H1 (cell line): ENCODE measurements around the gene IL6ST. TPM values are rescaled to one million over a fixed set of nuclear protein-coding genes. Genes with fewer than 3 reads are reported as not detected.

Source experiments
- CTCF ChIA-PET: fragments of 300-600 bp; sonication (Branson Sonifier 250); formaldehyde crosslinking; loops from one replicate; lab custom pipeline; 2021; ENCODE audit not compliant: partially characterized antibody; lab: Charles Lee
- POLR2A ChIA-PET: fragments of 300-600 bp; sonication (Branson Sonifier 250); formaldehyde crosslinking; loops from one replicate; lab custom pipeline; 2021; ENCODE audit warnings: inconsistent platforms; ENCODE audit not compliant: partially characterized antibody; lab: Charles Lee
- DNase-seq, 2 experiments: peaks; one replicate each; pipeline versions ENCODE4 v3.0.0 to v3.0.0-alpha.2; 2010 to 2022; ENCODE audit warnings: low spot score in 2 of 2, low read depth in 1 of 2, mixed read lengths in 1 of 2
- FAIRE-seq: peaks from 2 replicates; lab custom pipeline; 2011; peaks lifted over from hg19 to GRCh38; lab: Jason Lieb, UNC
- H2AFZ ChIP-seq: 2 replicates; pipeline ENCODE4 v1.8.1; 2012; ENCODE audit warnings: low read length, inconsistent platforms
- H2AK5ac ChIP-seq: 2 replicates; pipeline ENCODE4 v1.6.1; 2013; ENCODE audit warnings: low read depth, low read length
- H2BK120ac ChIP-seq: replicated peaks from 2 replicates; pipeline ENCODE3; 2013; ENCODE audit warnings: low read depth, low read length, inconsistent platforms
- H2BK12ac ChIP-seq: 2 replicates; pipeline ENCODE4 v1.6.1; 2013; ENCODE audit warnings: low read depth, low read length
- H2BK15ac ChIP-seq: 2 replicates; pipeline ENCODE4 v1.6.1; 2013; ENCODE audit warnings: low read length
- H2BK20ac ChIP-seq: 2 replicates; pipeline ENCODE4 v1.6.1; 2013; ENCODE audit warnings: low read length
- H2BK5ac ChIP-seq: 2 replicates; pipeline ENCODE4 v1.6.1; 2013; ENCODE audit warnings: low read depth, low read length
- H3K14ac ChIP-seq: 2 replicates; pipeline ENCODE4 v1.6.1; 2013; ENCODE audit warnings: inconsistent platforms; ENCODE audit not compliant: insufficient read length
- H3K18ac ChIP-seq: 2 replicates; pipeline ENCODE4 v1.6.1; 2013; ENCODE audit warnings: low read length; ENCODE audit errors: extremely low read depth
- H3K23ac ChIP-seq: 2 replicates; pipeline ENCODE4 v1.6.1; 2013; ENCODE audit warnings: inconsistent platforms; ENCODE audit not compliant: insufficient read length
- H3K23me2 ChIP-seq: 2 replicates; pipeline ENCODE4 v1.6.1; 2013; ENCODE audit warnings: low read depth, low read length
- H3K27ac ChIP-seq: 2 replicates; pipeline ENCODE4 v1.6.1; 2011; ENCODE audit warnings: low read depth, low read length, inconsistent platforms
- H3K27me3 ChIP-seq, 4 experiments: replicated peaks in 1 of 4; 1 replicate in 1 of 4; 2 replicates in 3 of 4; pipeline versions ENCODE4 v1.6.1 to v1.8.1; 2011 to 2013; ENCODE audit warnings: low read length in 3 of 4, mild to moderate bottlenecking in 3 of 4, inconsistent platforms in 2 of 4, mixed read lengths in 2 of 4, moderate library complexity in 1 of 4; ENCODE audit not compliant: control insufficient read depth in 3 of 4, insufficient read depth in 3 of 4; ENCODE audit errors: extremely low read depth in 1 of 4
- H3K36me3 ChIP-seq, 4 experiments: 2 replicates each; pipeline versions ENCODE4 v1.6.1 to v1.8.1; 2011 to 2013; ENCODE audit warnings: mild to moderate bottlenecking in 4 of 4, low read length in 3 of 4, moderate library complexity in 2 of 4, control low read depth in 1 of 4, inconsistent platforms in 1 of 4; ENCODE audit not compliant: insufficient read depth in 4 of 4, control insufficient read depth in 2 of 4
- H3K4ac ChIP-seq: replicated peaks from 2 replicates; pipeline ENCODE3; 2013; ENCODE audit warnings: low read length, low read depth, mixed read lengths, inconsistent platforms; ENCODE audit not compliant: insufficient read length
- H3K4me1 ChIP-seq, 4 experiments: replicated peaks in 1 of 4; 1 replicate in 1 of 4; 2 replicates in 3 of 4; pipeline versions ENCODE4 v1.6.1 to v1.8.1; 2011 to 2013; ENCODE audit warnings: low read length in 3 of 4, inconsistent platforms in 2 of 4, mixed read lengths in 1 of 4; ENCODE audit not compliant: insufficient read depth in 4 of 4, control insufficient read depth in 3 of 4
- H3K4me2 ChIP-seq, 2 experiments: 2 replicates each; pipeline versions ENCODE4 v1.6.1 to v1.8.1; 2011 to 2013; ENCODE audit warnings: low read depth in 2 of 2, low read length in 2 of 2, control low read depth in 1 of 2, inconsistent platforms in 1 of 2, mild to moderate bottlenecking in 1 of 2; ENCODE audit not compliant: insufficient read depth in 1 of 2
- H3K4me3 ChIP-seq, 4 experiments: fragments of 200-600, 300-600 bp in 1 of 4; sonication (generic), shearing (Covaris generic), sonication (Bioruptor Twin) in 1 of 4; 2 replicates each; pipeline versions ENCODE4 v1.5.1 to v1.8.1; 2011 to 2016; ENCODE audit warnings: low read length in 4 of 4, low read depth in 3 of 4, control low read depth in 2 of 4, inconsistent platforms in 2 of 4, mild to moderate bottlenecking in 2 of 4, mixed read lengths in 1 of 4, moderate library complexity in 1 of 4; ENCODE audit not compliant: insufficient read depth in 2 of 4; ENCODE audit errors: extremely low read depth in 1 of 4
- H3K56ac ChIP-seq: replicated peaks from 2 replicates; pipeline ENCODE3; 2013; ENCODE audit warnings: low read depth, mild to moderate bottlenecking, mixed read lengths, low read length, inconsistent platforms; ENCODE audit not compliant: insufficient read length
- H3K79me1 ChIP-seq: 2 replicates; pipeline ENCODE4 v1.6.1; 2013; ENCODE audit warnings: low read depth, low read length, control low read depth
- H3K79me2 ChIP-seq, 2 experiments: 2 replicates each; pipeline versions ENCODE4 v1.6.1 to v1.8.1; 2012 to 2013; ENCODE audit warnings: low read length in 2 of 2, mild to moderate bottlenecking in 2 of 2, inconsistent platforms in 1 of 2; ENCODE audit not compliant: insufficient read depth in 2 of 2, control insufficient read depth in 1 of 2
- H3K9ac ChIP-seq, 4 experiments: replicated peaks in 1 of 4; 1 replicate in 1 of 4; 2 replicates in 3 of 4; pipeline versions ENCODE4 v1.6.1 to v1.8.1; 2011 to 2013; ENCODE audit warnings: low read depth in 3 of 4, low read length in 3 of 4, control low read depth in 2 of 4, mild to moderate bottlenecking in 2 of 4, moderate library complexity in 2 of 4, inconsistent platforms in 1 of 4; ENCODE audit errors: extremely low read depth in 1 of 4
- H3K9me3 ChIP-seq, 2 experiments: 2 replicates each; pipeline versions ENCODE4 v1.6.1 to v1.8.1; 2012 to 2013; ENCODE audit warnings: mild to moderate bottlenecking in 2 of 2, moderate library complexity in 2 of 2, control low read depth in 1 of 2, inconsistent platforms in 1 of 2, low read depth in 1 of 2, low read length in 1 of 2, mixed read lengths in 1 of 2; ENCODE audit not compliant: insufficient read depth in 2 of 2
- H4K20me1 ChIP-seq, 2 experiments: replicated peaks in 1 of 2; 2 replicates each; pipeline versions ENCODE3 to v1.8.1; 2011 to 2013; ENCODE audit warnings: inconsistent platforms in 2 of 2, low read length in 2 of 2, mild to moderate bottlenecking in 1 of 2; ENCODE audit not compliant: insufficient read depth in 2 of 2, control insufficient read depth in 1 of 2
- H4K5ac ChIP-seq: 2 replicates; pipeline ENCODE4 v1.6.1; 2013; ENCODE audit warnings: low read length, low read depth, mixed read lengths, inconsistent platforms; ENCODE audit not compliant: insufficient read length
- H4K8ac ChIP-seq: 2 replicates; pipeline ENCODE4 v1.8.0; 2013; ENCODE audit warnings: mild to moderate bottlenecking, moderate library complexity, low read length, inconsistent platforms; ENCODE audit not compliant: insufficient read depth; ENCODE audit errors: extremely low read depth
- H4K91ac ChIP-seq: replicated peaks from 2 replicates; pipeline ENCODE3; 2013; ENCODE audit warnings: low read length, mixed read lengths, inconsistent platforms; ENCODE audit not compliant: insufficient read length
- BCL11A ChIP-seq, 2 experiments: IDR thresholded peaks; one replicate each; pipeline ENCODE4 v1.6.1; 2011; ENCODE audit warnings: low read depth in 2 of 2, low read length in 2 of 2, mild to moderate bottlenecking in 2 of 2
- CEBPB ChIP-seq: IDR thresholded peaks from 2 replicates; pipeline ENCODE4 v1.6.1; 2012; ENCODE audit warnings: low read depth, low read length
- CREB1 ChIP-seq: IDR thresholded peaks from 2 replicates; pipeline ENCODE4 v1.6.1; 2012; ENCODE audit warnings: inconsistent platforms
- CTCF ChIP-seq, 3 experiments: IDR thresholded peaks; 1 replicate in 2 of 3; 2 replicates in 1 of 3; pipeline versions ENCODE4 v1.5.1 to v1.6.1; 2011; ENCODE audit warnings: low read length in 3 of 3, mild to moderate bottlenecking in 3 of 3, inconsistent platforms in 2 of 3, low read depth in 1 of 3, moderate library complexity in 1 of 3; ENCODE audit not compliant: insufficient read depth in 1 of 3; ENCODE audit errors: control extremely low read depth in 1 of 3
- MAFK ChIP-seq: IDR thresholded peaks from 2 replicates; pipeline ENCODE4 v1.6.1; 2012; ENCODE audit warnings: low read depth, mild to moderate bottlenecking, improper control_type of control experiment, low read length
- NANOG ChIP-seq: IDR thresholded peaks from 2 replicates; pipeline ENCODE4 v1.6.1; 2011; ENCODE audit warnings: low read length, low read depth, mild to moderate bottlenecking, inconsistent platforms; ENCODE audit not compliant: insufficient read depth, poor library complexity, severe bottlenecking
- POU5F1 ChIP-seq: IDR thresholded peaks from 2 replicates; pipeline ENCODE4 v1.6.1; 2011; ENCODE audit warnings: low read depth, mild to moderate bottlenecking, low read length, moderate library complexity
- RBBP5 ChIP-seq: IDR thresholded peaks from 2 replicates; pipeline ENCODE4 v1.7.1; 2012; ENCODE audit warnings: low read depth, mild to moderate bottlenecking, inconsistent platforms, low read length, moderate library complexity, borderline replicate concordance
- RXRA ChIP-seq: IDR thresholded peaks from 2 replicates; pipeline ENCODE4 v1.6.1; 2011; ENCODE audit warnings: low read depth, mild to moderate bottlenecking, low read length, moderate library complexity; ENCODE audit not compliant: insufficient read depth
- SIRT6 ChIP-seq: IDR thresholded peaks from one replicate; pipeline ENCODE4 v1.7.1; 2012; ENCODE audit warnings: low read length, inconsistent platforms
- TAF1 ChIP-seq: IDR thresholded peaks from 2 replicates; pipeline ENCODE4 v1.6.1; 2011; ENCODE audit warnings: mild to moderate bottlenecking, low read depth, low read length
- TAF7 ChIP-seq: optimal IDR thresholded peaks from 2 replicates; pipeline ENCODE3; 2011; ENCODE audit warnings: low read depth, mild to moderate bottlenecking, inconsistent platforms, low read length, moderate library complexity, borderline replicate concordance
- TCF12 ChIP-seq: IDR thresholded peaks from 2 replicates; pipeline ENCODE4 v1.6.1; 2011; ENCODE audit warnings: low read depth, mild to moderate bottlenecking, low read length
- WGBS, 2 experiments: shearing (Covaris generic) in 1 of 2; methylation state at CpG; one replicate each; pipeline versions ENCODE4 v1.1.6 to v1.1.7; 2013 to 2015; ENCODE audit warnings: low lambda C conversion rate in 2 of 2, mixed read lengths in 2 of 2, inconsistent platforms in 1 of 2, low coverage in 1 of 2, missing lambda C conversion rate in 1 of 2; ENCODE audit not compliant: insufficient replicate concordance in 2 of 2, insufficient coverage in 1 of 2, insufficient read length in 1 of 2; ENCODE audit errors: extremely low coverage in 1 of 2, missing lambda C conversion rate in 1 of 2; 5-methylcytosine and 5-hydroxymethylcytosine counted together
- polyA plus RNA-seq, 7 experiments: library from polyadenylated mRNA; depleted of rRNA in 3 of 7; stranded (reverse) in 5 of 7; unstranded in 2 of 7; fragments of >200 nt in 5 of 7; fragments of 200-250 nt in 2 of 7; gene quantifications; 1 replicate in 5 of 7; 2 replicates in 1 of 7; 4 replicates in 1 of 7; pipeline versions ENCODE4 v1.2.1 to v1.2.3, GENCODE V29; 2011 to 2013; ENCODE audit warnings: missing spikeins in 2 of 7, mixed read lengths in 2 of 7
- total RNA-seq: library from RNA; stranded (reverse); fragmentation: NEBNext Ultra II Directional; extraction: Animal tissue kit (Norgen Biotek cat#: 25700); gene quantifications from 2 replicates; pipeline ENCODE4 v1.2.1, GENCODE V29; 2021

IL6ST gene
- total and polyA plus RNA-seq, 2 of the 8 experiments (the other 6 are each of a cell fraction or from before 2014, with no cell fraction given): 1.4 to 11.1 TPM

- Histone ChIP-seq H3K23me2 (no peaks in the 10 kb centered on the region), H4K20me1 (no peaks in the 10 kb centered on the region), H3K4ac (no peak overlapping the region), H3K79me1 (no peaks in the 10 kb centered on the region), H4K91ac (no peak overlapping the region), H3K56ac (no peak overlapping the region), H3K23ac (no peak overlapping the region), H2AK5ac (no peak overlapping the region), H2BK5ac (no peak overlapping the region), H3K27ac (no peak overlapping the region), H3K79me2 (no peaks in the 10 kb centered on the region), H2BK15ac (no peak overlapping the region), H2BK20ac (no peak overlapping the region), H3K4me3 (no peak overlapping the region), H4K5ac (no peak overlapping the region), H3K27me3 (no peaks in the 10 kb centered on the region), H3K4me1 (no peaks in the 10 kb centered on the region), H3K9me3 (no peaks in the 10 kb centered on the region), H4K8ac (no peak overlapping the region), H2AFZ (no peak overlapping the region), H3K36me3 (no peaks in the 10 kb centered on the region), H3K9ac (no peak overlapping the region), H2BK12ac (no peak overlapping the region), H3K14ac (no peak overlapping the region), H3K18ac (no peak overlapping the region), H2BK120ac (no peak overlapping the region), H3K4me2 (no peak overlapping the region)
- DNase-seq: no peak
- 87% methylated on average over 6 of the region's 6 CpGs; no CpG with 5 or more reads in 1 of the 2 experiments for WGBS, 2 experiments
- no peak for FAIRE-seq
- POLR2A ChIA-PET: no interaction called here
- TF ChIP-seq BCL11A (IDR thresholded peaks at IDR 0.05; ENCODE audit: low read depth in 2 of 2, low read length in 2 of 2) (no peak), RXRA (no peak), CTCF (IDR thresholded peaks at IDR 0.05; ENCODE audit: control extremely low read depth in 1 of 3, insufficient read depth in 1 of 3, low read depth in 1 of 3, low read length in 3 of 3) (no peak), MAFK (no peak), TCF12 (no peak), TAF7 (no peak), POU5F1 (no peak), NANOG (no peak), CREB1 (no peak), RBBP5 (no peak), CEBPB (no peak), SIRT6 (no peak), TAF1 (no peak)
- CTCF ChIA-PET: no interaction called here
These were observed 33.9 kb upstream of the IL6ST start for GRCh38 chr5:56028708-56029107.
